HepG2 (cell line): ENCODE measurements around the gene SLC10A1. TPM values are rescaled to one million over a fixed set of nuclear protein-coding genes. Genes with fewer than 3 reads are reported as not detected.
A peak's percentile ranks its signal among the peaks of the same experiment; 100 is the strongest.

Source experiments
- HMG20A ChIP-seq: IDR thresholded peaks from 2 replicates; pipeline ENCODE4 v1.6.1; 2016; ENCODE audit warnings: borderline replicate concordance
- HNF4A ChIP-seq: sonication (generic); formaldehyde crosslinking; IDR thresholded peaks from 2 replicates; pipeline ENCODE4 v1.4.0; 2020; ENCODE audit warnings: missing genetic modification reagents
- MTF2 ChIP-seq: sonication (generic); formaldehyde crosslinking; IDR thresholded peaks from 2 replicates; pipeline ENCODE4 v1.5.0; 2020; ENCODE audit warnings: missing genetic modification reagents, borderline replicate concordance
- POGK ChIP-seq: sonication (generic); formaldehyde crosslinking; conservative IDR thresholded peaks from 2 replicates; pipeline ENCODE4 v1.8.0; 2022; ENCODE audit warnings: mild to moderate bottlenecking, moderate library complexity, missing genetic modification reagents
- SETDB1 ChIP-seq: sonication (generic); formaldehyde crosslinking; IDR thresholded peaks from 2 replicates; pipeline ENCODE4 v1.5.1; 2020; ENCODE audit warnings: missing genetic modification reagents, mild to moderate bottlenecking, borderline replicate concordance
- SMC3 ChIP-seq: IDR thresholded peaks from 2 replicates; pipeline ENCODE4 v1.6.1; 2011; ENCODE audit warnings: low read length, improper control_type of control experiment
- SNAPC4 ChIP-seq: sonication (generic); formaldehyde crosslinking; IDR thresholded peaks from 2 replicates; pipeline ENCODE4 v1.4.0; 2020; ENCODE audit warnings: mild to moderate bottlenecking, missing genetic modification reagents
- SP2 ChIP-seq: sonication (generic); formaldehyde crosslinking; IDR thresholded peaks from 2 replicates; pipeline ENCODE4 v1.5.1; 2020; ENCODE audit warnings: mild to moderate bottlenecking, missing genetic modification reagents
- ZNF253 ChIP-seq: sonication (generic); formaldehyde crosslinking; IDR thresholded peaks from 2 replicates; pipeline ENCODE4 v1.8.0; 2022; ENCODE audit warnings: mild to moderate bottlenecking, missing genetic modification reagents, borderline replicate concordance
- ZNF512B ChIP-seq: sonication (generic); formaldehyde crosslinking; IDR thresholded peaks from 2 replicates; pipeline ENCODE4 v1.5.1; 2020; ENCODE audit warnings: missing genetic modification reagents, mild to moderate bottlenecking, borderline replicate concordance
- ZNF646 ChIP-seq: sonication (generic); formaldehyde crosslinking; IDR thresholded peaks from 2 replicates; pipeline ENCODE4 v1.9.0; 2021; ENCODE audit warnings: mild to moderate bottlenecking, missing genetic modification reagents
- ZNF670 ChIP-seq: sonication (generic); formaldehyde crosslinking; IDR thresholded peaks from 2 replicates; pipeline ENCODE4 v1.8.0; 2022; ENCODE audit warnings: mild to moderate bottlenecking, missing genetic modification reagents, borderline replicate concordance
- polyA plus RNA-seq, 8 experiments: library from polyadenylated mRNA; depleted of rRNA in 3 of 8; stranded (reverse) in 7 of 8; unstranded in 1 of 8; fragments of >200 nt; fragmentation: Illumina TruSeq in 4 of 8; extraction: Trizol in 4 of 8; gene quantifications; 2 replicates each; pipeline versions ENCODE4 v1.2.1 to v1.2.3, GENCODE V29; 2011 to 2016; ENCODE audit warnings: low read depth in 4 of 8, missing spikeins in 1 of 8, mixed read lengths in 1 of 8; ENCODE audit not compliant: insufficient read depth in 1 of 8
- total RNA-seq, 5 experiments: library from RNA; depleted of rRNA; stranded (reverse); fragments of >200 nt; fragmentation: Illumina TruSeq; extraction: Trizol; gene quantifications; 2 replicates each; pipeline ENCODE4 v1.2.3, GENCODE V29; 2016; ENCODE audit warnings: low read depth in 1 of 5

Gene SLC10A1
- total and polyA plus RNA-seq, 2 of the 13 experiments (the other 11 are each of a cell fraction or from before 2014, with no cell fraction given), result 0.17 TPM; not detected in 1

- TF ChIP-seq SETDB1 (CRISPR knock-in tag), result no peak
- no peak for TF ChIP-seq ZNF646 (CRISPR knock-in tag)
- no peak; the same call in 1 of the 2 replicates for TF ChIP-seq HMG20A (CRISPR knock-in tag)
- peak; percentile 93 for TF ChIP-seq ZNF670
- peak; percentile 58; the same call in 1 of the 2 replicates for TF ChIP-seq SP2 (CRISPR knock-in tag)
- TF ChIP-seq ZNF253 (CRISPR knock-in tag), result no peak
- TF ChIP-seq MTF2 (CRISPR knock-in tag), result no peak
- no peak; the same call in 1 of the 2 replicates for TF ChIP-seq ZNF512B (CRISPR knock-in tag)
- peak; percentile 70; the same call in 1 of the 2 replicates for TF ChIP-seq POGK
- TF ChIP-seq HNF4A (CRISPR knock-in tag), result peak; percentile 85
- no peak; the same call in 1 of the 2 replicates for TF ChIP-seq SMC3
- TF ChIP-seq SNAPC4 (CRISPR knock-in tag), result peak; percentile 79
These were observed 30.1 kb downstream of the SLC10A1 start, which contains the start of gene SRSF5 (continued) for GRCh38 chr14:69766984-69767368.
